Medulla oblongata (tissue), 1 donor: ENCODE measurements around the gene C19orf67.

Source experiments
- DNase-seq: peaks from one replicate; pipeline ENCODE4 v3.0.0-alpha.2; 2015; ENCODE audit errors: extremely low spot score

The C19orf67 gene

DNA sequence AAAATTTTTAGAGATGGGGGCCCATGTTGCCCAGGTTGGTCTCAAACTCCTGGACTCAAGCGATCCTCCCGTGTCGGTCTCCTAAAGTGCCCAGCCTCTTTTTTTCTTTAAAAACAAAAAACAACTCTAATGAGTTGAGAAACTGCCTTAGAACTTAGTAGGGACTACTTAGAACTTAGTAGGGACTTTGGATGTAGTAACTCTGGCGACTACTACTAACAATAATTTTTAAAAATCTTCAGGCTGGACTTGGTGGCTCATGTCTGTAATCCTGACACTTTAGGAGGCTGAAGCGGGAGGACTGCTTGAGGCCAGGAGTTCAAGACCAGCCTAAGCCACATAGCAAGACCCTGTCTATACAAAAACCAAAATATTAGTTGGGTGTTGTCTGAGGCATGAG, 515 bp upstream of the C19orf67 start:
- DNase-seq, result no peak

DNA sequence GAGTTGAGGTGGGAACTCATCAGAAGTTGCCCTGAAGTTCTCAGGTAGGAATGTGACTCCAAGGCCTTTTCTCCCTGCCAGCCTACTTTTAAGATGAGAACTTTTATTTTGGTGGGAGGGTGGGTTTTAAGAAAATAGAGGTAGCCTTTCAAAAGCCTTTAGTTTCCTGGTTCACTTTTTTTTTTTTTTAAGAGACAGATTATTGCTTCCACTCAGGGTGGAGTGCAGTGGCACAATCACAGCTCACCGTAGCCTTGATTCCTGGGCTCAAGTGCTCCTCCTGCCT, 3.0 kb downstream of the C19orf67 start:
- DNase-seq, result no peak

- no peak for DNase-seq
These were observed 3.5 kb downstream of the C19orf67 start for GRCh38 chr19:14081797-14082674.

- DNase-seq, result peak; percentile 100
These were observed 4.4 kb downstream of the C19orf67 start for GRCh38 chr19:14080887-14081796.

DNA sequence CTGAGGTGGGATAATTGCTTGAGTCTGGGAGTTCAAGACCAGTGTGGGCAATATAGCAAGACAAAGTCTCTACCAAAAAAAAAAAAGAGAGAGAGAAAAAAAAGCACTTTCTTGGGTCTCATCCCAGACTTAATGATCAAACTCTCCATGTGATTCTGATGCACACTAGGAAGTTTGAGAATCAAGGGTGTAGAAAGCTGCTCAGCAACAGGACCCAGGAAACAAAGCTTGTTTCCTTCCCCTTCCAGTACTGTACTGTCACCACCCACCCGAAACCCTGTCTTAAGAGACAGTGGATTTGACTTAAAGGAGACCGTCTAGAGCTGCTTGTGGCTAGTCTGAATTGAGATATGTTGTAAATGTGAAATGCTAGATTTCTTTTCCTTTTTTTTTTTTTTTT, 7.2 kb downstream of the C19orf67 start:
- DNase-seq, result peak; percentile 71

DNA sequence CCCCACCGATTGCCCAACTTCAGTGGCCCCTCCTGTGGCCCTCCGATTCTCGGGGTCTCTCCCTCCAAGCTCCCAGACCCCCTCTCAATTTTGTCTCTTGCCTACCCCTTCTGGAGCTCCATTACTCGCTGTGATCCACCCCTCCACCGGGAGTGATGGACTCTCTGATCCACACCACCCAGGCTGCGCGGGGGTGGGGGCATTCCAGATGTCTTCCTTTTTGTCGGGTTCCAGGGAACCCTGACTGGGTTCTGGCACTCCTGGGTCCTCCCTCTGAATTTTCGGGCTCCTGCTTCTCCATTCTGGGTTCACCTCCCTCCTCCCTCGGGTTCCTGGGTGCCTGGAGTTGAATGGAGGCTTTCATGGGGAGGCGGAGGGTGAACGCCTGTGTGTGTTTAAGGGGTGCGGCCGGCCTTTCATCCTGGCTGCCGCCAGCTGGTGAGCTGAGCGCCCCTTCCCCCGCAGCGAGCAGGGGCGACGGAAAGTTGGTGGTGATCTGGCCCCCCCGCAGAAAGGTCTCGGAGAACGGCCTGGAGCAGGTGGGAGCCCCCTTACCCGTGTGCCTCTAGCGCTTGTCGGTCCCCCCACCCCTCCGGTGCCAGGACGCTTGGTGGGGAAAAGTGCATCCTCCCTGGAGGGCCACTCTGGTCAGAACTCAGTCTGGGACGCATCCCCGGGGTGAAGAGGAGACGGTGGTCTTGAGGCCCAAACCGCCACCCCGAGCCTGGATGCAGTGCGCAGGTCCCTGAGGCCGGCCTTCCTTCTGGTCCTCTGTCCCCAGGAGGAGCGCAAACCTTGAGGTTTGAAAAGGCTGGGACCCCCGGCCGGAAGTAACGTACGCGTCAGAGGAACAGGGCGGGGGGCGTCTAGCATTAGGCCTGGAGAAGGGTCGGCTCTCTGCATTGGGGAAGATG, 11.4 kb downstream of the C19orf67 start:
- peak; percentile 39 for DNase-seq

- DNase-seq, result peak; percentile 66
These were observed 12.2 kb downstream of the C19orf67 start for GRCh38 chr19:14073261-14073924.

- DNase-seq, result peak; percentile 22
These were observed 12.9 kb downstream of the C19orf67 start, which contains the start of gene MISP3 for GRCh38 chr19:14072535-14073260. Gene MISP3 (plus strand): TSS chr19:14072786. CDS start chr19:14073310, 524 bp downstream.

DNA sequence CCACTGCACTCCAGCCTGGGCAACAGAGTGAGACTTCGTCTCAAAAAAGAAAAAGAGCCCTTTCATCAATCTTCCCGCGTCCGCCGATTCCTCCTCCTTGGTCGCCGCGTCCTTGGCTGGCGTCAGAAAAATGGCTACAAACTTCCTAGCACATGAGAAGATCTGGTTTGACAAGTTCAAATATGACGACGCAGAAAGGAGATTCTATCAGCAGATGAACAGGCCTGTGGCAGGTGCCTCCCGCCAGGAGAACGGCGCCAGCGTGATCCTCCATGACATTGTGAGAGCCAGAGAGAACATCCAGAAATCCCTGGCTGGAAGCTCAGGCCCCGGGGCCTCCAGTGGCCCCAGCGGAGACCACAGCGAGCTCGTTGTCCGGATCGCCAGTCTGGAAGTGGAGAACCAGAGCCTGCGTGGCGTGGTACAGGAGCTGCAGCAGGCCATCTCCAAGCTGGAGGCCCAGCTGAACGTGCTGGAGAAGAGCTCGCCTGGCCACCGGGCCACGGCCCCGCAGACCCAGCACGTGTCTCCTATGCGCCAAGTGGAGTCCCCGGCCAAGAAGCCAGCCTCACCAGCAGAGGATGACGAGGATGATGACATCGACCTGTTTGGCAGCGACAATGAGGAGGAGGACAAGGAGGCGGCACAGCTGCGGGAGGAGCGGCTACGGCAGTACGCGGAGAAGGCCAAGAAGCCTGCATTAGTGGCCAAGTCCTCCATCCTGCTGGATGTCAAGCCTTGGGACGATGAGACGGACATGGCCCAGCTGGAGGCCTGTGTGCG, 15.1 kb downstream of the C19orf67 start:
- DNase-seq, result no peak

GRCh38 chr19:14066134-14066533, 19.4 kb downstream of the C19orf67 start:
- DNase-seq, result no peak

- DNase-seq, result no peak
These were observed 22.5 kb downstream of the C19orf67 start for GRCh38 chr19:14063105-14063504.

DNA sequence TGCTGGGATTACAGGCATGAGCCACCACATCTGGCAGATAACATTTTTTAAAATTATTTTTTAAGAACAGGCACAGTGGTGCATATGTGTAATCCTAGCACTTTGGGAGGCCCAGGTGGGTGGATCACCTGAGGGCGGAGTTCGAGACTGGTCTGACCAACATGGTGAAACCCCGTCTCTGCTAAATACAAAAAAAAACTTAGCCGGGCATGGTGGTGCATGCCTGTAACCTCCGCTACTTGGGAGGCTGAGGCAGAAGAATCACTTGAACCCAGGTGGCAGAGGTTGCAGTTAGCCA, 23.1 kb downstream of the C19orf67 start:
- DNase-seq, result no peak

DNA sequence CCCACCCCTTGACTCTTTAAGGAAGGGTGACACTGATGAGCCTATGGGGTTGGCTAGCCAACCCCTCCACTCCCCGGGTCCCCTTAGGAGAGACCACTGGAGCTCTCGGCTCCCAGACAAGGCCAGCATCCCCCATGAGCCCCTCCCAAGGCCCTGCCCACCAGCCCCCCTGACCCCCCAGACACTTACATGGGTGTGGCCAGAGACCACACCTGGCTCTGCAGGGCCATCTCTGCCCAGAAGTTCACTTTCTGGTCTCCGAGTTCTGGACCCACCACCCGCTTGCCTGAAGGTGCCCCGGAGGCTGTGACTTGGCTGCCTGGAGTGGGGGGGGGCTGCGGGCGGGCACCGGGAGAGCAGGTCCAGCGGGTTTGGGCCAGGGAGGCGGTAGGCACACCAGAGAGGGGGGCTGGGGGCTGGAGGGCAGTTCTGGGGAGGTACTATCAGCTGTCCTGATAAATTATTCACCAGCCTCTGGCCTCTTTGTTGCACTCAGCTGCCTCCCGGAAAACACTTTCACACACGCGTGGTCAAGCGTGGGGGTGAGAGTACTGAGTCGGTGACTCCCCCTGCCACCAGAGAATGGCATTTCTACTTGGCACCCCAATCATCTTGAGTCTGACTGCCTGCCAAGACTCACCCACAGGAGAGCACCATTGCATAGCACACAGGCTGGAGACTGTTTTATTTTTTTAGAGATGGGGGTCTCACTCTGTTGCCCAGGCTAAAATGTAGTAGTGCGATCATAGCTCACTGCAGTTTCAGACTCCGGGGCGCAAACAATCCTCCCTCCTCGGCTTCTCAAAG, 23.6 kb downstream of the C19orf67 start, which contains the start of gene PALM3:
PALM3 (minus strand) TSS at position 326 of the 807 bp plus-strand sequence; CDS start at position 230, 96 bp downstream.
- no peak for DNase-seq

- no peak for DNase-seq
These were observed 24.4 kb downstream of the C19orf67 start for GRCh38 chr19:14061081-14061749.

GRCh38 chr19:14059652-14060155, 25.9 kb downstream of the C19orf67 start:
- DNase-seq, result no peak

GRCh38 chr19:14059093-14059480, 26.5 kb downstream of the C19orf67 start:
- no peak for DNase-seq

DNA sequence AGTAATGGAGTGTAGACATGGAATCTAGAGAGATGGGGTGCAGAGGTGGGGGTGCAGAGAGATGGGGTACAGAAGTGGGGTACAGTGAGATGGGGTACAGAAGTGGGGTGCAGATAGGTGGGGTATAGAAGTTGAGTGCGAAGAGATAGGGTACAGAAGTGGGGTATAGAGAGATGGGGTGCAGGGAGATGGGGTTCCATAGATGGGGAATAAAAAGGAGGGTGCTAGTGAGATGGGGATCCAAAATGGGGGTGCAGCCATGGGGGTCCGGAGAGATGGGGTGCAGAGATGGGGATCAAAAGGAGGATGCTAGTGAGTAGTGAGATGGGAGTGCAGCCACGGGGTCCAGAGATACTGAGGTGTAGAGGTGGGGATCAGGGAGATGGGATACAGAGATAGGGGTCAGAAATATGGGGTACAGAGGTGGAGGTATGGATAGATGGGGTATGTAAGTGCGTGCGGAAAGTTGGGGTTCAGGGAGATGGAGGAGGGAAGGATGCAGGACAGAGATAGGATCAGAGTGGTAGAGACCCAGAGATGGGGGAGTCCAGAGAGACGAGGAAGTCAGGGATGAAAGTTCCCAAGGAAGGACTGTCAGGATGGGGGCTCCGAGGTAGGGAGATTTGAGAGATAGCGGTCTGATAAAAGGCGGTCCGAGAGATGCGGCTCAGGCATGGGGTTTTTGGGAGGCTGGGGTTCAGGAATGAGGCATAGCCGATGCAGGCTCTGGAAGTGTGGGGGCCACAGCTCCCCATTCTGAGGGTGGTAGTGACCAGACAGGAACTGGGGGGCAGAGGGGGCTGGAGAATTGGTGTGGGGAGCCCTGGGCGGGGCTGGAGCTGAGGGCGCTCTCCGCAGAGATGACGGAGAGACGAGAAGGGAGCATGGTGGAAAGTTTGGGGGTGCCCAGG, 27.1 kb downstream of the C19orf67 start:
- DNase-seq, result no peak
